OCI-LY3 (cell line): ENCODE measurements around the gene PEPD.

Source experiments
- EZH2phosphoT487 ChIP-seq: fragments of 200-600 bp; shearing (Covaris generic); IDR thresholded peaks from 2 replicates; pipeline ENCODE4 v1.6.1; 2018; ENCODE audit warnings: antibody characterized with exemption, mixed run types, low read depth
- TF ChIP-seq, protein P1 (sequence below): fragments of 200-600, 300-600 bp; sonication (generic); IDR thresholded peaks from 2 replicates; pipeline ENCODE4 v1.5.1; 2014; ENCODE audit warnings: antibody characterized with exemption, low read length, low read depth

DNA sequence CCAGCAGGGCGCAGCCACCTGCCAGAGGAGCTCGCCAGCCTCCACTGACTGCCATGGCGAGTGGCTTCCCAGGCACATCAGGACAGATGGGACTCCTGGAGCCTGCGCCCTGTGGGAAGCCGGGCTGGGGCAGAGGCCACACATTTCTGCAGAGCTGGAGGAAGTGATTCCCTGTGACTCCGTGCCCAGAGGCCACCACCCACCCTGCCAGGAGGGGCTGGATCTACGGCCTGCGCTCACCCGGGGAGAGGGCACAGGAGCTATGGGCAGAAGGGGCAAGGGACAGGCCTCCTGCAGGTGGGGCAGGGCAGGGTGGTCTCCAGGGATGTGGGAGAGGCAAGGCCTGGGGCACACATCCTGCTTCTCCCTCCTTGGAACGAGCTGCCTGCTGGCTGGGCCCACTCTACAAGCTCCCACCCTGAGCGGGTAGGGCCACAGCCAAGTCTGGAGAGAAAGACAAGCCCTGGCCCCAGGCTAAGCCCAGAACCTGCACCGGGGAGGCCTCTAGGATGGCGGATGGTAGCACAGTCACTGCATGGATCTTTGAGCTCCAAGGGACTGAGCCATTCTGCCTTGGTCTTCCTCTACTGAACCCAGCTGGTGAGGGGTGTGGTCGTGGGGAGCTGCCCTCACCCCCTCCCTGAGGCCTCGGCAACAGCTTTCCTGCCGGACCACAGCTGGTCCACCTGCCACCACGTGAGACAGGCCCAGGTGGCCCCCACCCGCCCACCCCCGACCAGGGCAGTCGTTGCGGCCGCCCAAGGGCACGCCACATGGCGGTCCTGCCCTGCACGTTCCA is 107.5 kb downstream of the PEPD start:
- TF ChIP-seq, protein P1, sequence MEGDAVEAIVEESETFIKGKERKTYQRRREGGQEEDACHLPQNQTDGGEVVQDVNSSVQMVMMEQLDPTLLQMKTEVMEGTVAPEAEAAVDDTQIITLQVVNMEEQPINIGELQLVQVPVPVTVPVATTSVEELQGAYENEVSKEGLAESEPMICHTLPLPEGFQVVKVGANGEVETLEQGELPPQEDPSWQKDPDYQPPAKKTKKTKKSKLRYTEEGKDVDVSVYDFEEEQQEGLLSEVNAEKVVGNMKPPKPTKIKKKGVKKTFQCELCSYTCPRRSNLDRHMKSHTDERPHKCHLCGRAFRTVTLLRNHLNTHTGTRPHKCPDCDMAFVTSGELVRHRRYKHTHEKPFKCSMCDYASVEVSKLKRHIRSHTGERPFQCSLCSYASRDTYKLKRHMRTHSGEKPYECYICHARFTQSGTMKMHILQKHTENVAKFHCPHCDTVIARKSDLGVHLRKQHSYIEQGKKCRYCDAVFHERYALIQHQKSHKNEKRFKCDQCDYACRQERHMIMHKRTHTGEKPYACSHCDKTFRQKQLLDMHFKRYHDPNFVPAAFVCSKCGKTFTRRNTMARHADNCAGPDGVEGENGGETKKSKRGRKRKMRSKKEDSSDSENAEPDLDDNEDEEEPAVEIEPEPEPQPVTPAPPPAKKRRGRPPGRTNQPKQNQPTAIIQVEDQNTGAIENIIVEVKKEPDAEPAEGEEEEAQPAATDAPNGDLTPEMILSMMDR = no peak
- TF ChIP-seq EZH2phosphoT487 = no peak
